Measurements from ENCODE around the gene HOXA6. TPM values are rescaled to one million over a fixed set of nuclear protein-coding genes. Genes with fewer than 3 reads are reported as not detected.
A peak's percentile ranks its signal among the peaks of the same experiment; 100 is the strongest.

The HOXA6 gene
- total RNA-seq, 1 donor = 7.6 TPM

DNA sequence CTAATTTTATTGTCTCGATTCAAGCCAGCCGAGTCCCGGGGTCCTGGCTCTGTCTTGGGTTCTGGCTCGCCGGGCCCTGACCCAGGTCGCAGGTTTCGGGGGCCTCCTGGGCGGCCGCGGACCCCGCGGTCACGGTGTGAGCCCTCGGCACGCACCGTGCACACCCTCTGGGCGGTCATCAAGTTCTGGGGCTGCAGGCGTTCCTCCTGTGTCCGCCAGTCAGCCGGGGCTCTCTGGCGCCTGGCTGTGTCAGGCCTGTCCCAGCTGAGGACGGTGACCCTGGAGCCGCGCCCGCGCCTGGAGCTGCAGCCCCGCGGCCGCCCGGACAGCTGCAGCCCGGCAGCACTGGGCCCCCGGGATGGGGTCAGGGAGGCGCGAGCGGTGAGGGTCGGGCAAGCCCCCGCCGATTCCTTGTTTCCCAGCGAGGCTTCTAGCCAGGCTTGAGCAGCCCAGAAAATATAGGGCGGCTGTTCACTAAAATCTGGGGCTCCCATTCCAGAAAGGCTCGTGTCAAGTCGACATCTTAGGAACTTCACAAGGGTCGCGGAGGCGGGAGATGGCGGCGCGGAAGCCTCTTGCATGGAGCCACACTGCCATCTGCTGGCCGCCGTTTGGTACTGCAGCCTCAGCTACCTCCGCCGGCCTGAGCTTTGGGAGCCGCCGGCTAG lies 13.1 kb upstream of the HOXA6 start:
- Histone ChIP-seq H3K79me2 (ENCODE audit: insufficient read depth, low read length) (peaks cover 60% of the 10 kb centered on the region), H3K27ac (ENCODE audit: low read depth, low read length) (peak overlapping the region; percentile 61), H4K20me1 (ENCODE audit: insufficient read depth, low read length) (peaks cover 17% of the 10 kb centered on the region), H2AFZ (ENCODE audit: low read length) (peak overlapping the region; percentile 89), H3K4me3 (ENCODE audit: insufficient read depth, low read length) (peak overlapping the region; percentile 75), H3K36me3 (ENCODE audit: insufficient read depth, low read length) (peaks cover 12% of the 10 kb centered on the region), H3K9me3 (ENCODE audit: low read depth, low read length) (no peaks in the 10 kb centered on the region), H3K4me1 (ENCODE audit: insufficient read depth, low read length) (peaks cover 9% of the 10 kb centered on the region), H3K4me2 (ENCODE audit: insufficient read depth, low read length) (peak overlapping the region; percentile 99), H3K27me3 (ENCODE audit: insufficient read depth, low read length) (no peaks in the 10 kb centered on the region)
- peak; percentile 98 for DNase-seq (ENCODE audit: insufficient read length, low spot score, missing footprints)
- TF ChIP-seq, protein P1, sequence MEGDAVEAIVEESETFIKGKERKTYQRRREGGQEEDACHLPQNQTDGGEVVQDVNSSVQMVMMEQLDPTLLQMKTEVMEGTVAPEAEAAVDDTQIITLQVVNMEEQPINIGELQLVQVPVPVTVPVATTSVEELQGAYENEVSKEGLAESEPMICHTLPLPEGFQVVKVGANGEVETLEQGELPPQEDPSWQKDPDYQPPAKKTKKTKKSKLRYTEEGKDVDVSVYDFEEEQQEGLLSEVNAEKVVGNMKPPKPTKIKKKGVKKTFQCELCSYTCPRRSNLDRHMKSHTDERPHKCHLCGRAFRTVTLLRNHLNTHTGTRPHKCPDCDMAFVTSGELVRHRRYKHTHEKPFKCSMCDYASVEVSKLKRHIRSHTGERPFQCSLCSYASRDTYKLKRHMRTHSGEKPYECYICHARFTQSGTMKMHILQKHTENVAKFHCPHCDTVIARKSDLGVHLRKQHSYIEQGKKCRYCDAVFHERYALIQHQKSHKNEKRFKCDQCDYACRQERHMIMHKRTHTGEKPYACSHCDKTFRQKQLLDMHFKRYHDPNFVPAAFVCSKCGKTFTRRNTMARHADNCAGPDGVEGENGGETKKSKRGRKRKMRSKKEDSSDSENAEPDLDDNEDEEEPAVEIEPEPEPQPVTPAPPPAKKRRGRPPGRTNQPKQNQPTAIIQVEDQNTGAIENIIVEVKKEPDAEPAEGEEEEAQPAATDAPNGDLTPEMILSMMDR (IDR thresholded peaks at IDR 0.05; ENCODE audit: extremely low read depth, low read depth, low read length) = peak; percentile 84

DNA sequence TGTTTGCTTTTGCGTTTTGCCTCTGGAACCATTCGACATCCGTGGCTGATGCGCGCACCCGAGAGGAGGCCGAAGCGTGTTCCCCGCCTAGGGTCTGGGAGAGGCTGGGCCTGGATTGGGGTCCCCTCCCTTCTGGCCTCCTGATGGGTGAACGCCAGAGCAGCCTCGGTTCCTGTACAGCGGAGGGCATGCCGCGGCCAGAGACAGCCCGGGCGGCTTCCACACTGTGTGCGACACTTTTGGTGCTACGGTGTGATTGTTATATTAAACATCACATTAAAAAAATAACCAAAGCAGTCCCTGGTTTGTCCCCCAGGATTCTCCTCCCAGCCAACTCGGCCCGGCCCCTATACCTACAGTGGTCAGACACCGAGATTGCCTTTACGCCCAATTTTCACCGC lies 12.6 kb upstream of the HOXA6 start:
- Histone ChIP-seq H3K4me1 (ENCODE audit: insufficient read depth, low read length) (peaks cover 14% of the 10 kb centered on the region), H3K27me3 (ENCODE audit: insufficient read depth, low read length) (no peaks in the 10 kb centered on the region), H4K20me1 (ENCODE audit: insufficient read depth, low read length) (peaks cover 17% of the 10 kb centered on the region), H3K79me2 (ENCODE audit: insufficient read depth, low read length) (peaks cover 60% of the 10 kb centered on the region), H2AFZ (ENCODE audit: low read length) (peak overlapping the region; percentile 89), H3K36me3 (ENCODE audit: insufficient read depth, low read length) (peaks cover 12% of the 10 kb centered on the region), H3K27ac (ENCODE audit: low read depth, low read length) (peak overlapping the region; percentile 61), H3K9me3 (ENCODE audit: low read depth, low read length) (no peaks in the 10 kb centered on the region), H3K4me2 (ENCODE audit: insufficient read depth, low read length) (peak overlapping the region; percentile 99), H3K4me3 (ENCODE audit: insufficient read depth, low read length) (peak overlapping the region; percentile 75)
- peak; percentile 90 for DNase-seq (ENCODE audit: insufficient read length, low spot score, missing footprints)
- TF ChIP-seq, protein P1 (IDR thresholded peaks at IDR 0.05; ENCODE audit: extremely low read depth, low read depth, low read length) = no peak

DNA sequence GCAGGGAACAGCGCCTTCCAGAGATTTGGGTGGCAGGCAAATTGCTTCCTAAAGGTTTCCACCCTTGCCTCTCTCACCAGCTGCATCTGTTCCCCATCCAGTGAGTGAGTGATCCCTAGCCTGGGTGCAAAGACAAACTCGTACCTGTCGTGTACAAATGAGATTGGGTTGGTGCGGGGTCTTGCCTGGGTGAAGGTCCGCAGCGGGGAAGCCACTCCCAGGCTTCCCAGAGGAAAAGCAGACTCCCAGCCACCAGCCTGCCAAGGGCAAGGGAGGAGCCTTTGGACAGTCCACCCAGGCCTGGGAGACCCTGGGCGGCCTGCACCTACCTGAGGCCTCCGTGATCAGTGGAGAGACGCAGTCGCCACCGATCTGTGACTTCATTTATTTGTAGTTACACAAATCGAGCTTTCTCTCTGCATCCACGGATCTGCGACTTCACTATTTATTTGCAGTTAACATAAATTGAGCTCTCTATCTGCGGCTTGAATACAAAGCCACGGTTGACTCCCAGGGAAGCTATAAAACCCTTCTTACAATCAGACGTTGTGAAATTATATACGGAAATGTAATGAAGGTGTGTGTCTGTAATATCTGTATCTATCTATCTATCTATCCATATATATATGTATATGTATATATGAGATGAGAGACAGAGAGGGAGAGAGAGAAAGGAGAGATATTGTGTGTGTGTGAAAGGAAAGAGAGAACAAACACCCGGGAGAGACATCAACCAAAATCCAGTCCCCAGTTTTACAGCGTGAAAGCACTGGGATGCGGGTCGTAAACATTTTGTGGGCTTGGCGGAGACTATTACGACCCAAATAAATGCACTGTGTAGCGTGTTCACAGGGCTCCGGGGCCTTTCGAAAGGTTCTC lies 11.9 kb upstream of the HOXA6 start:
- H3K9me3 ChIP-seq (ENCODE audit: low read depth, low read length) = no peaks in the 10 kb centered on the region
- H3K27me3 ChIP-seq (ENCODE audit: insufficient read depth, low read length) = no peaks in the 10 kb centered on the region
- peaks cover 14% of the 10 kb centered on the region for H3K4me1 ChIP-seq (ENCODE audit: insufficient read depth, low read length)
- TF ChIP-seq, protein P1 (IDR thresholded peaks at IDR 0.05; ENCODE audit: extremely low read depth, low read depth, low read length) = no peak
- H3K4me2 ChIP-seq (ENCODE audit: insufficient read depth, low read length) = peak overlapping the region; percentile 99
- H3K36me3 ChIP-seq (ENCODE audit: insufficient read depth, low read length) = peaks cover 15% of the 10 kb centered on the region
- peak overlapping the region; percentile 75 for H3K4me3 ChIP-seq (ENCODE audit: insufficient read depth, low read length)
- no peak overlapping the region for H3K27ac ChIP-seq (ENCODE audit: low read depth, low read length)
- H3K79me2 ChIP-seq (ENCODE audit: insufficient read depth, low read length) = peaks cover 60% of the 10 kb centered on the region
- peaks cover 14% of the 10 kb centered on the region for H4K20me1 ChIP-seq (ENCODE audit: insufficient read depth, low read length)
- DNase-seq (ENCODE audit: insufficient read length, low spot score, missing footprints) = no peak
- H2AFZ ChIP-seq (ENCODE audit: low read length) = peak overlapping the region; percentile 89
